Measurements from ENCODE around the gene NDC1.
A peak's percentile ranks its signal among the peaks of the same experiment; 100 is the strongest.
"Not testable (repeated sequence)": the region's sequence is repeated elsewhere in the genome, so short reads cannot be mapped to it uniquely, and the experiment has no call there.

NDC1 gene

DNA sequence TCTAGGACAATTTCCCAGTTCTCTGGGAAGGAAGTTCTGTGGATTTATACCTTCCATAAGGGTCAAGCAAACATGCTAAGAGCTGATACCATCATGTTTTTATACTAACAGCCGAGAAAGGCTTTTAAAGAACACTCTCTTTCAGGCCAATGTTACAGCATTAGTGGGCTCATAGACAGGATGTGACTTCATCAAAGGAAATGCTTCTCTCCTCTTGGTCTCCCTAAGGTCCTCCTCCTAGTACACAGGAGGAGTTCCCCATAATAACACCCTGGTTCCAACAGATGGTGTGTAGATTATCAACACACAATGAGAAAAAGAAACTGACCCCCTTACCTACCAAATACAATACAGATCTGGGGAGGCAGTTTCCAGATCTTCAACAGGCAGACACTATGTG, 72.4 kb downstream of the NDC1 start:
- peak overlapping the region; percentile 11; the same call in 1 of the 2 replicates for H3K27ac ChIP-seq
- TF ChIP-seq, protein P1, sequence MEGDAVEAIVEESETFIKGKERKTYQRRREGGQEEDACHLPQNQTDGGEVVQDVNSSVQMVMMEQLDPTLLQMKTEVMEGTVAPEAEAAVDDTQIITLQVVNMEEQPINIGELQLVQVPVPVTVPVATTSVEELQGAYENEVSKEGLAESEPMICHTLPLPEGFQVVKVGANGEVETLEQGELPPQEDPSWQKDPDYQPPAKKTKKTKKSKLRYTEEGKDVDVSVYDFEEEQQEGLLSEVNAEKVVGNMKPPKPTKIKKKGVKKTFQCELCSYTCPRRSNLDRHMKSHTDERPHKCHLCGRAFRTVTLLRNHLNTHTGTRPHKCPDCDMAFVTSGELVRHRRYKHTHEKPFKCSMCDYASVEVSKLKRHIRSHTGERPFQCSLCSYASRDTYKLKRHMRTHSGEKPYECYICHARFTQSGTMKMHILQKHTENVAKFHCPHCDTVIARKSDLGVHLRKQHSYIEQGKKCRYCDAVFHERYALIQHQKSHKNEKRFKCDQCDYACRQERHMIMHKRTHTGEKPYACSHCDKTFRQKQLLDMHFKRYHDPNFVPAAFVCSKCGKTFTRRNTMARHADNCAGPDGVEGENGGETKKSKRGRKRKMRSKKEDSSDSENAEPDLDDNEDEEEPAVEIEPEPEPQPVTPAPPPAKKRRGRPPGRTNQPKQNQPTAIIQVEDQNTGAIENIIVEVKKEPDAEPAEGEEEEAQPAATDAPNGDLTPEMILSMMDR (conservative IDR thresholded peaks at IDR 0.05), result no peak

DNA sequence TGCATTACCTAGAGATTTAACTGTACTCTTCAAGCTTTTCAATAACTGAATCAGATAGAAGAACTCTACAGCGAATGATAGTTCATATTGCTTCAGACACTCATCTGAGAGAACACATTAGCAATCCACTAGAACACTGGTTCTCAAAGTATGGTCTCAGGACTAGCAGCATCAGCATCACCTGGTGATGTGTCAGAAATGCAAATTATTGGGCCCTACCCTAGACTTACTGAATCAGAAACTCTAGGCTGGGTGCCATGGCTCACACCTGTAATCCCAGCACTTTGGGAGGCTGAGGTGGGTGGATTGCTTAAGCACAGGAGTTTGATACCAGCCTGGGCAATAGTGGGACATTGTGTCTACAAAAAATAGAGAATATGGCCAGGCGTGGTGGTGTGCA, 74.2 kb downstream of the NDC1 start:
- TF ChIP-seq, protein P1 (conservative IDR thresholded peaks at IDR 0.05), result no peak
- H3K27ac ChIP-seq, result no peak overlapping the region

DNA sequence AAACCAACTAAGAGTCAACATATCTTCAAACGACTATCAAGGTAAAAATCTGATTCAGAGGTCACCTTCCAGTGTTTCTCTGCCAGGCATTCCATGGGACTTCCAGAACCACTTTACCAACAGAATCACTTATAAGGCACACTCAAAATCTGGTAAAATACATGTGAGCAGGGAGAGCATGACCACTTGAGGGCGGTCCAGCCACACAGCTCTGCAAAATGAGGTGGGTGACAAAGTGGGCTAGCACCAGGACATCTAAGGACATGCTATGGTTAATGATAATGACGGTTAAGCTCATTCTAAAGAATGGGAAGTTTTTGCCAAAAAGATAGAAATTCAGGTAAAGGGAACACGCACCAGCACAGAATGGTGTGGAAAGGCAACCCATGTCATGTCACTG, 74.6 kb downstream of the NDC1 start:
- H3K27ac ChIP-seq, result no peak overlapping the region
- TF ChIP-seq, protein P1 (conservative IDR thresholded peaks at IDR 0.05), result no peak

DNA sequence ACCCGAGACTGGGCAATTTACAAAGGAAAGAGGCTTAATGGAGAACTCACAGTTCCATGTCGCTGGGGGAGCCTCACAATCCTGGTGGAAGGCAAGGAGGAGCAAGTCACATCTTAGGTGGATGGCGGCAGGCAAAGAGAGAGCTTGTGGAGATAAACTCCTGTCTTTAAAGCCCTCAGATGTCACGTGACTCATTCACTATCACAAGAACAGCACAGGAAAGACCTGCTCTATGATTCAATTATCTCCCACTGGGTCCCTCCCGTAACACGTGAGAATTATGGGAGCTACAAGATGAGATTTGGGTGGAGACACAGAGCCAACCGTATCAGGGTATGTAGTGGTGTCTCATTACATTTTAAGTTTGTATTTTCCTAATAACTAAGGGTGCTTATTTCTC, 77.6 kb downstream of the NDC1 start:
- H3K27ac ChIP-seq, result not testable (repeated sequence)

DNA sequence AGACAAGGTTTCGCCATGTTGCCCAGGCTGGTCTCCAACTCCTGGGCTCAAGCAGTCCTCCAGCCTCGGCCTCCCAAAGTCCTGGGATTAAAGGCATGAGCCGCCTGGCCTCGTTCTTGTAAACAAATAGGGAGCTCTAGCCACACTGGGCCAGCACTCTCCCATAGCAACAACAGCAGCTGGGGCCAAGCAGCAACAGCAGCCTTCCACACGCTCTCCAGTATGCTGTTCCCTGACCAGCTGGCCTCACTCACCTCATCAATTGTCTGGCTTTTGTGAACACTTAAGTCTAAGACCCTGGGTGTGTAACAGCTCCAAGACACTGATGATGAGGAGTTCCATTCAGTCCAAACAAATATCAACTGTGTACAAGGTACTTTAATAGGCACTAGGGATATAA, 82.2 kb downstream of the NDC1 start:
- TF ChIP-seq, protein P1 (conservative IDR thresholded peaks at IDR 0.05), result no peak
- no peak overlapping the region for H3K27ac ChIP-seq

DNA sequence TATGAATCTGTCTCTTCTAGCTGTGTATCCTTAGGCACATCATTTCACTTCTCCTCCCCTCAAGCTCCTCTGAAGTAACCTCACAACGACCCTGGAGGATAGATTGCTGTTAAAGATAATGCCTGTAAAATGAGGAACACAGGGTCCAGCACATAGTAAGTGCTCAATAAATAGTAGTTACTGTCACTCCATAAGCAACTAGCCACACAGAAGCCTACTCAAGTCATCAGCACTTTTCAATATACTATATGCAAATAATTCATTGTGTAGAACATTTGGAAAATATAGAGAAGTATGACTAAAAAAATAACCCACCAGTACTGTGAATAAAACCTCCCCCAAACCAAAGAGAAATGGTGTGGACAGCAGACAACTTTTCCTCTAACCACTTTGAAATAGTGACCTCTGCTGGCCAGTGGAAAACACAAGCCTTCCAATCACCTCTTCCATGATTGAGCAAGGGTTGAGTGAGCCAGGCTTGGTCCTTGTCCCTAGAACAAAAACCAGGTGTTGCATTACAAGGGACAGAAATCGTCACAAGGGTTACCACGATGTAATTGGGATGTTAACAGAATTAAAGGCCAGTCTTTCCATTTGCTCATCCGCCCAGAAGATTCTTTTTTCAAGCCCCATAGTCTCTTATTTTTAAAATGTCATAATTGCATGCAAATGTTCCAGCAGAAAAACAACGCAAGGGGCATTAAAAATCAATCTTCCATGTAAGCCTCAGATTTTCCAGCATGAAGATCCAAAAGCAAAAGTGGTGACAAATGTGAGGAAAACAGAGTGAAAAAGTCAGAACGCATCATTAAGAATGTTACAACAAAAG, 83.4 kb downstream of the NDC1 start:
- peak overlapping the region; percentile 70 for H3K27ac ChIP-seq
- TF ChIP-seq, protein P1 (conservative IDR thresholded peaks at IDR 0.05), result peak; percentile 73

DNA sequence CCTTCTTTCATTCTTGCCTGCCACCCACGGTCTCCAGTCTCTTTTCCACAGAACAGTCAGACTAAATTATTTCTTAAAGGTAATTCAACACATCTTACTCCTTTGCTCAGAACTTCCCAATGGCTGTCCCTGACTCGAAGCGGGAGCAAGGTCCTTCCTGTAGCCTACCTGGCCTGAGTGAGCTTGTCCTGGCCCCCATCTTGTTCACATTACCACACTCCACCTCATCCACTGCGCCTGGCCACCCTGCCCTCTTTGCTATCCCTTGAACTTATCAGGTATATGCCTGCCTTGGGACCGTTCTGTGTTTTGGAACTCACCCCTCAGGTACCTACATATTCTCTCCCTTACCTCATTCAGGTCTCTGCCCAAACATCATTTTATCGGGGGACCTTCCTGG, 85.8 kb downstream of the NDC1 start:
- peak overlapping the region; percentile 70; the same call in 1 of the 2 replicates for H3K27ac ChIP-seq
- TF ChIP-seq, protein P1 (conservative IDR thresholded peaks at IDR 0.05), result no peak

DNA sequence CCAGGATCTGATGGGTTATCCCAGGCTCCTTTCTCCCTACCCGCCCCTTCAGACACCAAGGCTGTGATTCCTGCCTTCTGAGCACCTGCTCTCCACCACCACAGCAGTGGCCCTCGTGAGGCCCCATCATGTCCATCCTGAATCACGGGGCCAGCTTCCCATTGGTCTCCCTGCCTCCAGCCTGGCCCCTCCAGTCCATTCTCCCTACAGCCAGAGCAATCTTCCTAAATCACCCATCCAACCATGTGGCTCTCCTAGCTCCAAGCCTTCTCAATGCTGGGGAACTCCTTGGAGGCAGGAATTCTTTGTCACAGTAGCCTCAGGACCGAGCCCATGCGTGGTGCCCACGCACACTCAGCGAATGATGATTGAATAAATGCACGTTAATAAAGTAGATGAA, 90.3 kb downstream of the NDC1 start:
- TF ChIP-seq, protein P1 (conservative IDR thresholded peaks at IDR 0.05), result no peak
- H3K27ac ChIP-seq, result no peak overlapping the region
